Measurements from ENCODE around the gene GPR108.

The GPR108 gene

DNA sequence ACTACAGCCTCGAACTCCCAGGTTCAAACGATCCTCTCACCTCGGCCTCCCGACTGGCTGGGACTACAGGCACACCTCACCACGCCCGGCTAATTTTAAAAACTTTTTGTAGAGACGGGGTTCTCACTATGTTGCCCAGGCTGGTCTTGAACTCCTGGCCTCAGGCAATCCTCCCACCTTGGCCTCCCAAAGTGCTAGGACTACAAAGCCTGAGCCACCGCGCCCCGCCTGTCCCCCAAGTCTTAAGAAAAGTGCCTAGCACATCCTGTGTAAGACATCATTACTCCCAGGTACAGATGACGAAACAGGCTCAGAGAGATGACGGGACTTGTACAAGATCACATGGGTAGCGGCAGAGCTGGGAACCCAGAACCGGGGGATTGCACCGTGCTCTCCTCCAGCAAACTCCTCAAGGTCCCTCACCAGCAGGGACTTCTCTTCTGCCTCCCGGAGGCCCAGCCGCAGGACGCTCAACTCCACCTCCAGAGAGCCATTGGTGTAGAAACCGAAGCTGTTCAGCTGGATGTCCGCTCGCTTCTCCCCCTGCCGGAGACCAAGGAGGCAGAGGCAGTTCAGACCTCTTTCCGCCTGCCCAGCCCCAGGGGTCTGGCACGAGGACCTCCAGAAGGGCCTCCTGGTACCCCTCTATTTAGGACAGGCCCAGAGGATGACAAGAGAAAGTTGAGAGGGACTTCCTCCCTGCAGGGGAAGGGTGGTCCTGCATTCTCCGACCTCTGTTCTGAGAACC is 1.0 kb downstream of the GPR108 start:
- no peak for DNase-seq

DNA sequence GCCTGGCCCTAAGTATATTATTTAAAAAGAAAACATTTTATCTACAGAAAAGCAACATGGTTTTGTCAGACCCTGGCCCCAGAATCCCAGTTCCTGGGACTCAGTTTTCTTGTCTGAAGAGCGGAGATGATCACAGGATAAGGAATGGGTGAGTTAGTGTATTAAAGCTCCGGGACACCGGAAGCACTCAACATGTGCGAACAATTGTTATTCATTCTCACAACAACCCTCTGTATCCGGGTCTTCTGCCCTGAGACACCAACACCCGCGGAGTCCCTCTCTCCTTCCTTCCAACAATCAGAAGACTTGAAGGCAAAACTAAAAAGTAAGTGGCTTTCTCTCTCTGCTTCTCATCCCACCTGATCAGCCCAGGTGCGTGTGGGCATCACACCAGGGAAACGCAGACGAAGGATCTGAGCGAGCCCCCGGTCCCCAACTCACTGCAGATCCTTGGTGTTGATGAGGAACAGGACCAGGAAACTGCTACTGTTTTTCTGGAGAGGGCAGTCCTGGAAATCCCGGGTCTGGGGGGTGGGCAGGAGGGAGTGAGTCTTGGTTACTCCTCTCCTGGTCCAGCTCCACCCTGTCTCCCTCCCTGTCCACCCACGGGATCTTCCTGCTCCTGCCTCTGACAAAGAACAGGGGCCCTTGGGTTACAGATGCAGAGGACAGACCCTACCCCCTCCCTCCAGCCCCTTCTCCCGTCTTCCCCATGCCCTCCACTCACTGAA is 2.0 kb downstream of the GPR108 start:
- no peak for DNase-seq

DNA sequence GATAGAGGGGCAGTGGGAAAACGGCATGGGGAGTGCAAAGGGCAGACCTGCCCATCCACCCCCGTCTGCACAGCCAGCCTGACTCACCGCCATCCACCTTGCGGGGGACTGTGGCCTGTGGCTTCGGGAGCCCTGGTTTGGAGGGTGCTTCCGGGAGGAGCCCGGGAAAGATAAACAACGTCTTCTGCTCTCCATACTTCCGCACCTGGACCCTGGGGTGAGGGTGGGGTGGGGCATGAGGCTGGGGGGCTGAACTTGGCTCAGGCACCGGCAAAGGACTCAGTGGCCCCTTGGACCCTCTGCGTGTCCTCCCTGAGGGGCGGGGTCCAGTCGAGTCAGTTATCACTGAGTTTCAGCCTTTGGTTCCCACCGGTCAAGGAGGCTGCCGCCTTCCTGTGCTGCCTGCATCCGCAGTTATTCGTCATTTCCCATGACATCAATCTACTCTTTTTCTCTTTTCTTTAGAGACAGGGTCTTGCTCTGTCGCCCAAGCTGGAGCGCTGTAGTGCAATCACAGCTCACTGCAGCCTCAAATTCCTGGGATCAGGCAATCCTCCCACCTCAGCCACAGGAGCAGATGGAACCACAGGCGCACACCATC is 3.2 kb downstream of the GPR108 start:
- DNase-seq = no peak

DNA sequence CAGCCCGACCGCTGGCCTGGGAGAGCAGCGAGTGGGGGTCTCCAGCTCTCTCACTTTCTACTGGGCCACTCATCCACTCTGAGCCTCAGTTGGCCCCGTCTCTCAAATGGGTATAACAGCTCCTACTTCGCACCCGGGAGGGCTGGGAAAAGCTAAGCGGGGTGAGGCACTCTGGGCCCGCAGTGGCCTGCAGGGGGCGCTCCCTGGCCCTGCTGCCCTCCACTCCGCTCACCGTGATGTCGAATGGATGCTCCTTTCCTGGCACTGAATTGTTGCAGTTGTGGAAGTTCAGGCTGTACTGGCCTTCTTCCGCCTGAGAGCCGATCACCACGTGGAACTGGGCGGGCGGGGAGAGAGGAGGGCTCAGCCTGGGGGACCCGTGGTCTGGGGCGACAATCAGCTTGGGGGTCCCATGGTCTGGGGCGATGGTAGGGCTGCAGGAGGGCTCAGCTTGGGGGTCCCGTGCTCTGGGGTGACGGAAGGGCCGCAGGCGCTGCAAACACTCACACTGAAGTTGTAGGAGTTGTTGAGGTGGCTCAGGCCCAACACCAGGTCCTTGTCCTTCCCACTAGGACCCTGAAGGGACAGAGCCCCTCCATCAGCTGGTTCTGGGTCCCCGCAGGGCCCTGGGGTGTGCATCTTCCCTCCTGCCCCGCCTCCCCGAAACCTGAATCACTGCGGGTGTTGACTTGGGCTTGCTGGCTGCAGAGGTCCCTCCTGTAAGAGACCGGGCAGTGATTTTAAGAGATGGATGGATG is 3.9 kb downstream of the GPR108 start:
- no peak for DNase-seq

DNA sequence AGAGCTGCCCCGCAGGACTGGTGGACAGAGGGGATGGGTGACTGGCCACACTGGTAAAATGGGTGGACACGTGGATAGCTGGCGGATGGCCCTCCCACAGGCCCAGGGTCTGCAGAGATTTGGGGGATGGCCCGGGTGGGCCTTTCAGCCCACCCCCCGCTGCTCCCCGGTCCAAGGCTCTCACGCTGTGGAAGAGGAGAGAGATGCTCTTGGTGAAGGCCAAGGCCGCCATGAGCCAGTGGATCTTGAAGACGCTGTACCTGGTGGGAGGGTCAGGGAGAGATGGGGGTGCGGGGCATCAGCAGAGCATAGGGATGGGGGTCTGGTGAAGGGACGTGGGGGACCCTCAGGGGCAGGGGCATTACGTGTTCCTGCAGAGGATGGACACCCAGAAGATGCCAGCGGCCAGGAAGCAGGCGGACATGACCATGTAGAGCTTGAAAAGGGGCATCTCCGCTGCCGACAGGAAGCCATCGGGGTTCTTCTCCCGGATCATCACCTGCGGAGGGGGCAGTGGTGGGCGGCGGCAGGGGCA is 4.5 kb downstream of the GPR108 start:
- no peak for DNase-seq

DNA sequence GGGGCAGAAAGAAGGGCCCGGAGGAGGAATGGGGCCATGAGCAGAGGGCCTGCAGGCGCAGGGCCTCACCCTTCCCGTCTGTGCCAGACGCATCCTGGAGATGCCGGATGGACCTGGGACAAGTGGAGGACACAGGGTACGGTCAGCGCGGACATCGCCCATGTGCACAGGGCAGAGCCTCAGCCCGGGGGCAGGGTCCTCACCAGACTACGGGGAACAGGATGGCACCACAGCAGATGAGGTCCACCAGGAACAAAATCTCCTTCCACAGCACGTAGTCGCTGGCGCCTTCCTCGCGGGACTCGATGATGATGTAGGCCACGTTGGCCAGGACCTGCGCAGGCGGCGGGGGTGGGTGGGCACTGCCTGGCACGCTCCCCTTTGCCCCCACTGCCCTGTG is 5.6 kb downstream of the GPR108 start:
- no peak for DNase-seq

DNA sequence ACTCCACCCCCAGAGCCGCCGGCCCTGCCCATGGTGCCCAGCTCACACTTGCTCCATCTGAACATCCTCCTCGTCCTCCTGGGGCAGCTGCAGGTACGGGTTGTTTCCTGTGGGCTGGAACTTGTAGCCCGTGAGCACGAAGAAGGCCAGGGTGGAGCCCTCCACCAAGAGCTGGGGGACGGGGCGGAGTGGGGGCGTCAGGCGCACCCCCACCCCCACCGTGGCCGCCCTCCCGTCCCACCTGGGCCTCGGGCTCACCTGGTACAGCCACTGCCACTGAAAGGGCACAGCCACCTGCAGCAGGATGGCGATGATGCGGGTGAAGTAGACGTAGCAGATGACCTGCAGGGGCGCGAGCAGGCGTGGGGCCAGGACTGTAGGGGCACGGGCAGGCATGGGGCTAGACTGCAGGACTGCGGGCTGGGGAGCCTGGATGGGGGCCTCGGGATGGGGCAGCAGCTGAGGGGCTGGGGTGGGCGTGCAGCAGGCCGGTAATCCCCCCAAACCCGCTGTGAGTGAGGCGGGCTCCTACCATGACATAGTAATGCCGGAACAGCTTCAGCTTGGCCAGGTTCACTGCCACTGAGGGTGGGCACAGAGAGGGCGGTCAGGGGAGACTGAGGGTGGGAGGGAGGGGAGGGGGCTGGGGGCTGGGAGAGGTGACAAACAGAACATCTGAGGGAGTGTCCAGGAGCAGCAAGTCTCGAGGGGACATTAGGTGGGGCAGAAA is 6.3 kb downstream of the GPR108 start:
- no peak for DNase-seq

DNA sequence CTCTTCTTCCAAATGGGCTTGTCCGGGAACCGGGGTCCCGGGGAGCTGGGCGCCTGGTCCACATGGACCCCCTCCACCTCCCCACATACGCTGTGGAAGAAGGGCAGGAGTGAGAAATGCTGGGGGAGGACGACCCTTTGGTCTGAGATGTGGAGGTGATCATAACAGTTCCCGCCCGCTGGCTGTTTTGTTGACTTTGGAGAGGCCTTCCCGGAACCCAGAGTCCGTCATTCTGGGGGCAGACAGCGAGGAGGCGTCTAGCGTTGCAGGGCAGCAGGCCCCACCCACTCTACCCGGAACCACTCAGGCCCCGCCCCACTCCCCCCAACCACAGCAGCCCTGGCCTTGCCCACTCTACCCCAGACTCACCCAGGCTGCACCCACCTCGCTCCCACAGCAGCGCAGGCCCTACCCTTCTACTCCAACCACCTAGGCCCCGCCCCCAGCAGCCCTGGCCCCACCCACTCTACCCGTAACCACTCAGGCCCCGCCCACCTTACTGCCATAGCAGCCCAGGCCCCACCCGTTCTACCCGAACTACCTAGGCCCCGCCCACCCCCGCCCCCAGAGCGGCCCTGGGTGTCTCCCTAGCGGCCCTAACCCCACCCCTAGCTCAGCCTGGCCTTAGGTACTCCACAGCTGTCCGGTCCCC is 7.1 kb downstream of the GPR108 start:
- DNase-seq = no peak

DNA sequence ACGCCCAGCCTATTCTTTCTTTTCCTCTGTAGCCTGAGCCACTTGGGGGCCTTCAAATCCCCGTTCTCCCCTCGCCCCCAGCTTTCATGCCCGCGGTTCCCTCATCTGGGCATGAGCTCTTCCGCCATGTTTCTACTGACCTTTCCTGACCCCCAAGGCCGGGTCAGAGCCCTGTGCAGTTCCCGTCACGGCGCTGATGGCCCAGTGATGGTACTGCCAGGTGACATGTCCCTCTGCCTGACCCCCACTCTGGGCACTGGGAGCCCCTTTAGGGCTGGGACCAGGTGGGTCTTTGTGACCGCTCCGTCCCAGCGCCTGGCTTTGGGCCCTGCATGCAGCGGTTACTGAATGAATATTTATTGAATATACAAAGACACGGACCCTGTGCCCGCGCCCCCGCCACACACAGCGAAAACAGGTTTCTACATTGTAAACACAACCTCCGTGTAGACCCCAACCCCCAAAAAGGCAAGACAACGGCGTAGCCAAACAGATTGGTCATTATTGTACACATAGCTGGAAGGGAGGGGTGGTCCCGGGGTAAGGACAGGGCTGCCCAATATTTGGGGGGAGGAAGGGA is 7.7 kb downstream of the GPR108 start:
- DNase-seq = no peak

DNA sequence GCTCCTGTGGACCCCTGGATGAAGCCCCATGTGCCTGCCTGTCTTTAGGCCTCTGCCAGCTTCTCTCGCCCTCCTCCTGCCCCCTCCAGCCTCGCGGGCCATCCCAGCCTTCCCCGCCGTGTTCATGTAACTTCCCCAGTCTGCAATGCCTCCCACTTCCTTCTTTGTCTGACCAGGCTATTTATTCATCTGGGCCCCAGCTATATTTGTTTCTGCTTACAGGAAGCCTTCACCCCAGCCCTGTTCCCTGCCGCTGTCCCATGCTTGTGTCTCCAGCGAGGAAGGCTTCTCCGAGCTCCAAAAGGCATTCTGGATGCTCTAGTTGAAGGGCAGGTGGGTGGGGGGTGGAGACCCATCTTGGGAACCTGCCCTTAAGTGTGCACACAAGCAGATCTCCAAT is 9.0 kb downstream of the GPR108 start:
- no peak for DNase-seq

DNA sequence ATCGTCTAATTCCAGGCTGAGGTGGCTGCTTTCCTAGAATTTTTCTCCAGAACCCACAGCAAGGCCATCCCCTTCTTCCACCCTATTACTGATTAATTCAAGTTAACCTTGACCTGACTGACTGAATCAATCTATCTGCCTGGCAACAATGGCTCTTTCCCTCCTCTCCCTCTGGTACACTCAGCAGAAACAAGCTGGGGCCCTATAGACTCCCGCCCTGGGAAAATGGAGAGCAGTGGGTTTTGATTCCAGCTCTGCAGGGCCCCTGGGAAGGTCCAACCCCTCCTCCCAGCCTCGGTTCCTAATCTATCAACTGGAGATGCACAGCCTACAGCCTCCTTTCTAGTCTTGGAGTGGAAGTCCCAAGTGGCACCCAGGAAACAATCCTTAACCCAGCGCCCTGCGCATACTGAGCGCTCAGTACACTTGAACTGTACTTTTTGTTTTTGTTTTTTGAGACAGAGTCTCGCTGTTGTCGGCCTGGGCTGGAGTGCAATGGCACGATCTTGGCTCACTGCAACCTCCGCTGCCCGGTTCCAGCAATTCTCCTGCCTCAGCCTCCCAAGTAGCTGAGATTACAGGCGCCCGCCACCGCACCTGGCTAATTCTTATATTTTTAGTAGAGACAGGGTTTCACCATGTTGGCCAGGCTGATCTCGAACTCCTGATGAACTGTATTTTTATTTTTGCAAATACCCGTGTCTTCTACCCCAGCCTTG is 11.7 kb downstream of the GPR108 start:
- no peak for DNase-seq

DNA sequence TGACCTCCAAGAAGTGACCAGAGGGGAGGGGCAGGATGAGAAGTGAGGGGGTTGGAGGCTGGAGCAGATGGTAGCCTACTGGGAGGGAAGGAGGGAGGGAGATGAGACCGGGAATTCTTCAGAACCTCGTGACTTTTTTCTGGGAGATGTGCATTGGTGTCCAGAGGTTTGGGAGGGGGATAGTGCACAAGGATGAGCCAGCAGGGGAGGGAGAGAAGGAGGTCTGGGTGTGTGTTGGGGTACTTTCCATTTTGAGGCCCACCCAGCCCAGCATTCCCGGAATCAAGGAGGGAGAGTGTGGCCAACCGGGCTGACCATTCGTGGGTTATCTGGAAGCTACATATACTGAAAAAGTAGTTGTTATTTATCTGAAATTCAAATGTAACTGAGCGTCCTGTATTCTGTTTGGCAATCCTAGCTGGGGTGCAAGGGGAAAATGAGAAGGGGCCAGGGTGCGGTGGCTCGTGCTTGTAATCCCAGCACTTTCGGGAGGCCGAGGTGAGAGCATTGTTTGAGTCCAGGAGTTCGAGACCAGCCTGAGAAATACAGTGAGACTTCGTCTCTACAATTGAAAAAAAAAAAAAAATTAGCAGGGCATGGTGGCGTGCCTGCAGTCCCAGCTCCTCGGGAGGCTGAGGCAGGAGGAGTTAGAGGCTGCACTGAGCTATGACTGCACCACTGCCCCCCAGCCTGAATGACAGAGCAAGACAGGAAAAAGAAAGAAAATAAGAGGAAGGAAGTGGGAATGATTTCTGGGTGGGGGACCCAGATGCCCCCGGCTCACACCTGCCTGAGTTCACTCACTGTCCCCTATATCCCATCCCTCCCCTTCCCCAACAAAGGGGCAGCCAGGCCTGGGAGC is 12.5 kb downstream of the GPR108 start:
- no peak for DNase-seq

DNA sequence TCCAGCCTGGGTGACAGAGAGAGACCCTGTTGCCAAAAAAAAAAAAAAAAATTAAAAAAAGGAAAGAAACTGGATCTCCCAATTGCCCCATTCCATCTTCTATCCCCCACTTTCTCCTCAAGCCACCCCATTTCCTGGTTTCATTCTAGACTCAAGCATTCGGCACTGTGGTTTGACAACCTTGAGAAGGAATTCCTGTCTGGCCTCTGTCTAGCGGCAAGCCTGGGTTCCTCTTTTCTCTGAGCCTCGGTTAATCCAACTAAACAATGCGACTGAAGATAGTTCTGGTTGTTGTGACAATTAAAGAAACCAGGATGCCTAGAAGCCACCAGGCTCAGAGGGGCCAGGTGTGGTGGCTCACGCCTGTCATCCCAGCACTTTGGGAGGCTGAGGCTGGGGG is 13.6 kb downstream of the GPR108 start:
- DNase-seq = no peak

DNA sequence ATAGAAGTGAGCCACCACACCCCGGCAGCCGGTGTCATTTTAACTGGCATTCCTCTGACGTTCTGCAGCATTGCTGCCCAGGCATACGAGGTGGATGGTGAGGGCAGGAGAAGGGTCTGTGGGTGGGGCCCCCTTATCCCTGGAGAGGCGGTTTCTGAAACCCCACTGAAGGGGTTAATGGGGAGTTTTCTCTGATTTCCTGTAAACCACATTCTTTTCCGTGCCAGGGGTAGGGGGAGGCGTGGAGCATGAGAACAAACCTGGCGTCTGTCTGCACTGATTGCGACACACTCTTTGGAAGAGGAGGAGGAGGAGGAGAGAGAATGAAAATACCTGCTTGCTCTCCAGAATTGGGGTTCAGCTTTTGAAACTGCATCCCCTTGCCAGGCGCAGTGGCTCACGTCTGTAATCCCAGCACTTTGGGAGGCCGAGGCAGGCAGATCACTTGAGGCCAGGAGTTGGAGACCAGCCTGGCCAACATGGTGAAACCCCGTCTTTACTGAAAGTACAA is 14.2 kb downstream of the GPR108 start:
- DNase-seq = no peak

DNA sequence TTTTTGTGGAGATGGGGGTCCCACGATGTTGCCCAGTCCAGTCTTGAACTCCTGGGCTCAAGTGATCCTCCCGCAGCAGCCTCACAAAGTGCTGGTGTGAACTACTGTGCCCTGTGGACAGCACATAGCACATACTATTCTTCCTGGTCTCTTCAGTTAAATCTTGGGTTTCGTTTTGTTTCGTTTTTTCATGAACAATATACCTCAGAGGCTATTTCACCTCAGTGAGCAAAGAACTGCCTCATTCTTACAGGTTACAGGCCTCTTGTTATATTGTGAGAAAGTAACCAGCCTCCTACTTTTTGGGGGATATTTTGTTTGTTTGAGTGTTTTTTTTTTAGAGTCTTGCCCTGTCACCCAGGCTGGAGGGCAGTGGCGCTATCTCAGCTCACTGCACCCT is 15.6 kb downstream of the GPR108 start:
- no peak for DNase-seq

DNA sequence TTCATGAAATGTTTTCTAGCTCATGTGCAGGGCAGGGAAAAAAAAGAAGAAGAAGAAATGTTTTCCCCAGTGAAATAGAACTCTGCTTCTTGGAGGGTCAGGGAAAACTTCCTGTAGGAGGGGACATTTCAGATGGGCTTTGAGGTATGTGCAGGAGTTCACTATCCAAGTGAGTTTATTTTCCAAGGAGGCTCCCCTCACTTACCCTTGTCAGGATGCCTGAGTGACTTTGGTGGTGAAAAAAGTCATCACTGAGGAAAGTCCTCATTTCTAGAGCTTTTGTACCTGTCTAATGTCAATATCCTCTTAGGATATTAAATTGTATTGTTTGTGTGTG is 16.3 kb downstream of the GPR108 start:
- no peak for DNase-seq

DNA sequence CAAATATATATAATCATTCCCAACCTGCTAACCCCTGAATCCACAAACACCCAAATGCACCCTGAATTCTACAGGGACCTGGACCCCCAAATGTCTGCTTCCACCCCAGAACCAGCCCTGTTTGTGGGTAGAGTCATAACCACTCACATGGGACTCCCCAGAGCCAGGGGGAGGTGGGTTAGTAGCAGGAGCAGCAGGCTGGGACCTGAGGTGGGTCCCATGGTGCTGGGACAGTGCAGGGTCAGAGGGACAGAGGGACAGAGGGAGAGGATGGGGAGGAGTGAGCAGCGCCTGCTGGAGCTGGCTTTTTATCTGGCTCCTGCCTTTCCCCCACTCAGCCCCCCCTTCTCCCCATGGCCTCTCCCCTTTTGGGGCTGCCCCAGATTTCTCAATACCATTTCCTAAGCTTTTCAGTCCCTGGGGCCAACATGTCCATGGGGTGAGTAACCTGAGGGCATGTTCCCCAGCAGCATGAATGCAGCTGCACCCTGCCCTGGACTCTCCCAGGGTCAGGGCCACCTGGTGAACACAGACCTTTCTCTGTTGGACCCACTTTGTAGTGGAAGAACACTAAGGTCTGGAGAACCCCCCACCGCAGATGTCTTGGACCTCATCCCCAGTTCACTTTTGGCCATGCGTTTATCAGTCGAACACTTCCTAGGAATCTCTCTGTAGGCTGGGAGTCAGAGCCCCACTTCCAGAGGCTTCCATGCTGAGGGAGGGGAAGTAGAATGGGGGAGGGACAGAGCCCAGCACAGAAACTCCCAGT is 16.8 kb downstream of the GPR108 start, which contains the start of gene C3:
TSS of gene C3 (minus strand) at position 282 of the 769 bp plus-strand sequence. CDS start at position 221, 61 bp downstream.
- no peak for DNase-seq

DNA sequence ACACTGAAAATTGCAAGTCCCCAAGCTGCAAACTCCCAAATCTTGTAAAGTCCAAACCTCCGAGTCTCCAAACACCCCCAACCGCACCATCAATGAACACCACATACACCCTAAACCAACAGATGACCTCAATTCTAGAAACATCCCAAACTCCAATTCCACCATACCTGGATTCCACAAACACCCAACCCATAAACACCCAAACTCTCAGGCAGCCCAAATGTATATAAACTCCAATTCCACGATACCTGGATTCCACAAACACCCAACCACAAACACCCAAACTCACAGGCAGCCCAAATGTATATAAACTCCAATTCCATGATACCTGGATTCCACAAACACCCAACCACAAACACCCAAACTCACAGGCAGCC is 17.4 kb downstream of the GPR108 start:
- DNase-seq = no peak

DNA sequence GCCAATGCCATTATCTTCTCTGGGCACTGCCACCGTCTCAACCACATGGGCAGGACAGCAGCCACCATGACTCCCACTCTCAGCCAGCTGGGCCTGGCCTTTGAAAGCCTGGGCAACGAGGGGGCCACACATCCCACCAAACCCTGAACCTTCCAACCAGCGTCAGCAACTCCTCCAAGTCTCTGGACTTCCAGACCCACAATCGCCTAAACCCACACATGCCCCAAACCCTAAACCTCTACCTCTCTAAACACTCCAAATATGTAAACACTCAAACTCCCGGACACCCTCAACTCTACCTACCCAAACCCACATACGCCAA is 17.9 kb downstream of the GPR108 start:
- DNase-seq = no peak
